Keratinocyte (primary cell): ENCODE results near the gene HSD17B13. TPM values are rescaled to one million over a fixed set of nuclear protein-coding genes. Genes with fewer than 3 reads are reported as not detected.

Experiments used
- DNase-seq: peaks from one replicate; pipeline ENCODE4 v3.0.0-alpha.2; 2011; ENCODE audit warnings: low read depth, missing footprints, low spot score
- FAIRE-seq: peaks from 2 replicates; lab custom pipeline; 2011; peaks lifted over from hg19 to GRCh38; lab: Jason Lieb, UNC
- H2AFZ ChIP-seq: 2 replicates; pipeline ENCODE4 v1.6.0; 2012; ENCODE audit warnings: low read length, control low read depth, inconsistent platforms; ENCODE audit not compliant: control insufficient read depth
- H3K27ac ChIP-seq: 2 replicates; pipeline ENCODE4 v1.5.1; 2011; ENCODE audit warnings: low read length; ENCODE audit not compliant: control insufficient read depth, insufficient read depth
- H3K27me3 ChIP-seq: 3 replicates; pipeline ENCODE4 v1.6.0; 2011; ENCODE audit warnings: low read length; ENCODE audit not compliant: control insufficient read depth, insufficient read depth; ENCODE audit errors: extremely low read depth
- H3K36me3 ChIP-seq, 2 experiments: 2 replicates in 1 of 2; 3 replicates in 1 of 2; pipeline ENCODE4 v1.5.1; 2011; ENCODE audit warnings: low read length in 2 of 2, mild to moderate bottlenecking in 1 of 2; ENCODE audit not compliant: control insufficient read depth in 2 of 2, insufficient read depth in 2 of 2; ENCODE audit errors: extremely low read depth in 1 of 2
- H3K4me1 ChIP-seq: 3 replicates; pipeline ENCODE4 v1.5.1; 2011; ENCODE audit warnings: low read length; ENCODE audit not compliant: control insufficient read depth, insufficient read depth; ENCODE audit errors: extremely low read depth
- H3K4me2 ChIP-seq: 3 replicates; pipeline ENCODE4 v1.6.0; 2011; ENCODE audit warnings: low read depth, low read length; ENCODE audit not compliant: control insufficient read depth, insufficient read depth; ENCODE audit errors: extremely low read depth
- H3K4me3 ChIP-seq, 3 experiments: fragments of 200-600 bp in 1 of 3; sonication (generic) in 1 of 3; 2 replicates in 2 of 3; 3 replicates in 1 of 3; pipeline ENCODE4 v1.5.1; 2011 to 2016; ENCODE audit warnings: low read length in 3 of 3, mild to moderate bottlenecking in 3 of 3, control low read depth in 2 of 3, inconsistent platforms in 1 of 3, low read depth in 1 of 3, mixed read lengths in 1 of 3, mixed run types in 1 of 3, moderate library complexity in 1 of 3; ENCODE audit not compliant: control insufficient read depth in 2 of 3, insufficient read depth in 2 of 3; ENCODE audit errors: extremely low read depth in 1 of 3
- H3K79me2 ChIP-seq: 2 replicates; pipeline ENCODE4 v1.6.0; 2012; ENCODE audit warnings: low read length; ENCODE audit not compliant: control insufficient read depth, insufficient read depth
- H3K9ac ChIP-seq: 3 replicates; pipeline ENCODE4 v1.6.0; 2011; ENCODE audit warnings: low read length; ENCODE audit not compliant: control insufficient read depth, insufficient read depth; ENCODE audit errors: extremely low read depth
- H3K9me1 ChIP-seq: 3 replicates; pipeline ENCODE4 v1.6.0; 2011; ENCODE audit warnings: low read length; ENCODE audit not compliant: control insufficient read depth, insufficient read depth; ENCODE audit errors: extremely low read depth
- H3K9me3 ChIP-seq: 2 replicates; pipeline ENCODE4 v1.5.1; 2012; ENCODE audit warnings: low read depth, low read length; ENCODE audit not compliant: control insufficient read depth
- H4K20me1 ChIP-seq: 3 replicates; pipeline ENCODE4 v1.6.0; 2011; ENCODE audit warnings: low read length; ENCODE audit not compliant: control insufficient read depth, insufficient read depth; ENCODE audit errors: extremely low read depth
- CTCF ChIP-seq, 3 experiments: IDR thresholded peaks in 1 of 3; conservative IDR thresholded peaks in 1 of 3; optimal IDR thresholded peaks in 1 of 3; 2 replicates in 2 of 3; 3 replicates in 1 of 3; pipeline versions ENCODE3 to v1.5.1; 2011; ENCODE audit warnings: low read length in 3 of 3, mild to moderate bottlenecking in 3 of 3, moderate library complexity in 2 of 3, control low read depth in 1 of 3, inconsistent platforms in 1 of 3; ENCODE audit not compliant: insufficient read depth in 2 of 3; ENCODE audit errors: extremely low read depth in 1 of 3
- EZH2 ChIP-seq: IDR thresholded peaks from one replicate; pipeline ENCODE4 v1.6.1; 2012; ENCODE audit warnings: inconsistent platforms, mild to moderate bottlenecking, low read length, moderate library complexity
- dilution Hi-C: fragments of 300-500 bp; cut with MboI; formaldehyde crosslinking; loops from one replicate; pipeline ENCODE4 v1.7.0; 2020; ENCODE audit warnings: low sequenced_read_pairs; ENCODE audit not compliant: extremely low pct_ligation_motif_present
- polyA plus RNA-seq, 5 experiments: library from polyadenylated mRNA; depleted of rRNA in 3 of 5; stranded (reverse) in 3 of 5; stranded (forward) in 1 of 5; unstranded in 1 of 5; fragments of >200 nt; gene quantifications; 1 replicate in 1 of 5; 2 replicates in 3 of 5; 3 replicates in 1 of 5; pipeline versions ENCODE4 v1.2.1 to v1.2.3, GENCODE V29; 2011 to 2012; ENCODE audit warnings: missing spikeins in 2 of 5, low read depth in 1 of 5, low replicate concordance in 1 of 5

The HSD17B13 gene
- polyA plus RNA-seq, 1 donor (not counting 4 experiments of a cell fraction or from before 2014, with no cell fraction given), result not detected

- Histone ChIP-seq H3K4me2 (peak overlapping the region; percentile 86), H3K9me3 (no peaks in the 10 kb centered on the region), H3K27me3 (no peaks in the 10 kb centered on the region), H4K20me1 (no peaks in the 10 kb centered on the region), H3K4me3 (peak overlapping the region in 2 of 3 experiments; percentile 62 to 73), H3K27ac (no peak overlapping the region), H2AFZ (peak overlapping the region; percentile 78), H3K79me2 (no peaks in the 10 kb centered on the region), H3K9me1 (no peaks in the 10 kb centered on the region), H3K9ac (no peak overlapping the region), H3K4me1 (peaks cover 10% of the 10 kb centered on the region), H3K36me3 (no peaks in the 10 kb centered on the region)
- FAIRE-seq (peak; percentile 68), DNase-seq (no peak)
- dilution Hi-C loops, result no loop called here
- no peak for TF ChIP-seq EZH2
- no peak for TF ChIP-seq CTCF (optimal IDR thresholded peaks at IDR 0.05 in 1 of 3, IDR thresholded peaks at IDR 0.05 in 1 of 3, conservative IDR thresholded peaks at IDR 0.05 in 1 of 3; ENCODE audit: extremely low read depth in 1 of 3, insufficient read depth in 2 of 3, low read length in 3 of 3)
Observed at GRCh38 chr4:87304745-87305432, 17.8 kb downstream of the HSD17B13 start.

- FAIRE-seq (no peak), DNase-seq (no peak)
- Histone ChIP-seq H3K4me3 (no peak overlapping the region), H3K4me1 (peaks cover 4% of the 10 kb centered on the region), H3K9ac (no peak overlapping the region), H3K9me1 (no peaks in the 10 kb centered on the region), H2AFZ (no peak overlapping the region), H3K4me2 (no peak overlapping the region), H3K9me3 (no peaks in the 10 kb centered on the region), H3K27ac (no peak overlapping the region), H4K20me1 (no peaks in the 10 kb centered on the region), H3K36me3 (no peaks in the 10 kb centered on the region), H3K79me2 (no peaks in the 10 kb centered on the region), H3K27me3 (no peaks in the 10 kb centered on the region)
- dilution Hi-C loops, result no loop called here
- TF ChIP-seq EZH2, result no peak
- TF ChIP-seq CTCF (optimal IDR thresholded peaks at IDR 0.05 in 1 of 3, IDR thresholded peaks at IDR 0.05 in 1 of 3, conservative IDR thresholded peaks at IDR 0.05 in 1 of 3; ENCODE audit: extremely low read depth in 1 of 3, insufficient read depth in 2 of 3, low read length in 3 of 3), result no peak
Observed at GRCh38 chr4:87299898-87300297, 22.8 kb downstream of the HSD17B13 start.
